ENCODE measurements around the gene FERMT3.

FERMT3 gene

GRCh38 chr11:64263947-64264317, 57.4 kb downstream of the FERMT3 start:
- no peak for DNase-seq (ENCODE audit: low read depth)
- TF ChIP-seq, protein P1, sequence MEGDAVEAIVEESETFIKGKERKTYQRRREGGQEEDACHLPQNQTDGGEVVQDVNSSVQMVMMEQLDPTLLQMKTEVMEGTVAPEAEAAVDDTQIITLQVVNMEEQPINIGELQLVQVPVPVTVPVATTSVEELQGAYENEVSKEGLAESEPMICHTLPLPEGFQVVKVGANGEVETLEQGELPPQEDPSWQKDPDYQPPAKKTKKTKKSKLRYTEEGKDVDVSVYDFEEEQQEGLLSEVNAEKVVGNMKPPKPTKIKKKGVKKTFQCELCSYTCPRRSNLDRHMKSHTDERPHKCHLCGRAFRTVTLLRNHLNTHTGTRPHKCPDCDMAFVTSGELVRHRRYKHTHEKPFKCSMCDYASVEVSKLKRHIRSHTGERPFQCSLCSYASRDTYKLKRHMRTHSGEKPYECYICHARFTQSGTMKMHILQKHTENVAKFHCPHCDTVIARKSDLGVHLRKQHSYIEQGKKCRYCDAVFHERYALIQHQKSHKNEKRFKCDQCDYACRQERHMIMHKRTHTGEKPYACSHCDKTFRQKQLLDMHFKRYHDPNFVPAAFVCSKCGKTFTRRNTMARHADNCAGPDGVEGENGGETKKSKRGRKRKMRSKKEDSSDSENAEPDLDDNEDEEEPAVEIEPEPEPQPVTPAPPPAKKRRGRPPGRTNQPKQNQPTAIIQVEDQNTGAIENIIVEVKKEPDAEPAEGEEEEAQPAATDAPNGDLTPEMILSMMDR (IDR thresholded peaks at IDR 0.05; ENCODE audit: control insufficient read depth, insufficient read depth, low read depth, low read length, missing control alignments), result no peak
- H3K4me3 ChIP-seq (ENCODE audit: control insufficient read depth, low read depth, low read length), result no peak overlapping the region

GRCh38 chr11:64264371-64264852, 57.9 kb downstream of the FERMT3 start:
- no peak overlapping the region for H3K4me3 ChIP-seq (ENCODE audit: control insufficient read depth, low read depth, low read length)
- TF ChIP-seq, protein P1 (IDR thresholded peaks at IDR 0.05; ENCODE audit: control insufficient read depth, insufficient read depth, low read depth, low read length, missing control alignments), result no peak
- no peak for DNase-seq (ENCODE audit: low read depth)

DNA sequence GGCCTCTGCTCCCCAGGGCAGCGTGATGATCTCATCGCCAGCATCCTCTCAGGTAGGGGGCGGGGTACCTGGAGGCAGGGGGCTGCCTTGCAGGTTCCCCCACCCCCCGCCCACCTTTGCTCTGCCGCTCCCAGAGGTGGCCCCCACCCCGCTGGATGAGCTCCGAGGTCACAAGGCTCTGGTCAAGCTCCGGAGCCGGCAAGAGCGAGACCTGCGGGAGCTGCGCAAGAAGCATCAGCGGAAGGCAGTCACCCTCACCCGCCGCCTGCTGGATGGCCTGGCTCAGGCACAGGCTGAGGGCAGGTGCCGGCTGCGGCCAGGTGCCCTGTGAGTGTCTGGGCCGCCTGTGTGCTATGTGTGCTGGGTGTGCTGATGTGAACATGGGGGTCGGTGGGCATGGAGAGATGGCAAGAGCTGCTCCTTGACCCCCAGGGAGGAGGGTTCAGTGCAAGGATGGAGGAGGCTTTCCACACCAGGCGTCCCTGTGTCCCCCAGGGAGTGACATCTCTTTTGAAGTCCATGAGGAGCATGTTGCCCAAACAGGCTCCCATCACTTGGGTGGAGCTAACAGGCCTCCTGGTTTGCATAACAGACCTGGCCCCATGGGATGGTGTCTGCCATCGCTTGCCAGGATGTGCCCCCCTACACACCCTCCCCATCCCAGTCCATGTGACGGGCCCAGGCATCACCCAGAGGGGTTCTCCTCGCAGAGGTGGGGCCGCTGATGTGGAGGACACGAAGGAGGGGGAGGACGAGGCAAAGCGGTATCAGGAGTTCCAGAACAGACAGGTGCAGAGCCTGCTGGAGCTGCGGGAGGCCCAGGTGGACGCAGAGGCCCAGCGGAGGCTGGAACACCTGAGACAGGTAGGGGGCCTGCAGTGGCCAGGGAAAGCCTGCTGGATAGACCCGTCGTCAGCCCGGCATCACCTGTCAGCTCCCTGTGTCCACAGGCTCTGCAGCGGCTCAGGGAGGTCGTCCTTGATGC, 58.9 kb downstream of the FERMT3 start:
- no peak overlapping the region for H3K4me3 ChIP-seq (ENCODE audit: control insufficient read depth, low read depth, low read length)
- TF ChIP-seq, protein P1 (IDR thresholded peaks at IDR 0.05; ENCODE audit: control insufficient read depth, insufficient read depth, low read depth, low read length, missing control alignments), result no peak
- DNase-seq (ENCODE audit: low read depth), result no peak

DNA sequence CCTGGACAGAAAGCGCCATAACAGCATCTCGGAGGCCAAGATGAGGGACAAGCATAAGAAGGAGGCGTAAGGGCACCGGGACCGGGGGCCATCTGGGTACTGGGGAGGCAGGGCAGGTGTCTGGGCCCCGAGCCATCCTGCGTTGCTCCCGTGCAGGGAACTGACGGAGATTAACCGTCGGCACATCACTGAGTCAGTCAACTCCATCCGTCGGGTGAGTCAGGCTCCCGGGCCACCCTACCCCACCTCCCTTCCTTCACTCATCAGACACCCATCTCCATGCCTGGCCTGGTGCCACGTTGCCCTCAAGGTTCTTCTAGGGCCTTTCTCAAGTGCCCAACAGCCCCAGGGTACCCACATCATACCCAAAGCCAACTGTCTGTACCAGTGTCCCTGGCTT, 59.8 kb downstream of the FERMT3 start:
- TF ChIP-seq, protein P1 (IDR thresholded peaks at IDR 0.05; ENCODE audit: control insufficient read depth, insufficient read depth, low read depth, low read length, missing control alignments), result no peak
- no peak overlapping the region for H3K4me3 ChIP-seq (ENCODE audit: control insufficient read depth, low read depth, low read length)
- no peak for DNase-seq (ENCODE audit: low read depth)

DNA sequence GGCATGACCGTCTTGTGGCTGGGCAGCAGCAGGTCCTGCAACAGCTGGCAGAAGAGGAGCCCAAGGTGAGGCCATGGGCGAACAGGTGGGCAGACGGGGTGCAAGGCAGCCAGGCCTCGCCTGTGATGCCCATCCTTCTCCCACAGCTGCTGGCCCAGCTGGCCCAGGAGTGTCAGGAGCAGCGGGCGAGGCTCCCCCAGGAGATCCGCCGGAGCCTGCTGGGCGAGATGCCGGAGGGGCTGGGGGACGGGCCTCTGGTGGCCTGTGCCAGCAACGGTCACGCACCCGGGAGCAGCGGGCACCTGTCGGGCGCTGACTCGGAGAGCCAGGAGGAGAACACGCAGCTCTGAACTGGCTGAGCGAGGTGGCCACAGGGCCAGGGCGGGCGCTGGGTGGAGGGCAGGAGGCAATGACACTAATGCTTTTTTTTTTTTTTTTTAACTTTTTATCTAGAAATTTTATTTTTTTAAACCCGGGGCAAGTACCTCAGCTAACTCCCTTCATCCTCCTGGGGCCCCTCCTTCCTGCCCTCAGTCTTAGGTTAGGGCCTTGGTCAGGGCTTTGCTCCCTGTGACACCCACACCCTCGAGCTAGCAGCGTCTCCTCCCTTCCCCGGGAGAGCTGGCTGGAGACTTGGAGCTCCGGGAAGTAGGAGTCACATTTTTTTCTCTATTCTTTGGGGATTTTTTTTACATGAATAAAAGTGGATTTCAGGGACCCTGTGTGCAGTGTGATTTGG, 60.9 kb downstream of the FERMT3 start:
- no peak for DNase-seq (ENCODE audit: low read depth)
- TF ChIP-seq, protein P1 (IDR thresholded peaks at IDR 0.05; ENCODE audit: control insufficient read depth, insufficient read depth, low read depth, low read length, missing control alignments), result no peak
- H3K4me3 ChIP-seq (ENCODE audit: control insufficient read depth, low read depth, low read length), result no peak overlapping the region

GRCh38 chr11:64268025-64268892, 61.7 kb downstream of the FERMT3 start:
- TF ChIP-seq, protein P1 (IDR thresholded peaks at IDR 0.05; ENCODE audit: control insufficient read depth, insufficient read depth, low read depth, low read length, missing control alignments), result no peak
- DNase-seq (ENCODE audit: low read depth), result no peak
- H3K4me3 ChIP-seq (ENCODE audit: control insufficient read depth, low read depth, low read length), result peak overlapping the region; percentile 60; the same call in 1 of the 2 replicates

All from AG09309 (cell line).